Hematopoietic multipotent progenitor cell (in vitro differentiated cells): ENCODE results near the gene WNT7B. TPM values are rescaled to one million over a fixed set of nuclear protein-coding genes. Genes with fewer than 3 reads are reported as not detected.

Experiments
- DNase-seq, 3 donors: peaks; one replicate each; pipeline ENCODE4 v3.0.0-alpha.2; 2011 to 2015; ENCODE audit warnings: low read depth in 2 of 3, low spot score in 2 of 3
- total RNA-seq: library from RNA; depleted of rRNA; stranded (reverse); fragments of >200 nt; gene quantifications from one replicate; pipeline ENCODE4 v1.2.3, GENCODE V29; 2012

Gene WNT7B
- total RNA-seq, 1 donor = under 0.01 TPM

GRCh38 chr22:45997077-45997776 lies 20.3 kb upstream of the WNT7B start:
- DNase-seq = peak in 2 of 3 donors; percentile 84 to 90

DNA sequence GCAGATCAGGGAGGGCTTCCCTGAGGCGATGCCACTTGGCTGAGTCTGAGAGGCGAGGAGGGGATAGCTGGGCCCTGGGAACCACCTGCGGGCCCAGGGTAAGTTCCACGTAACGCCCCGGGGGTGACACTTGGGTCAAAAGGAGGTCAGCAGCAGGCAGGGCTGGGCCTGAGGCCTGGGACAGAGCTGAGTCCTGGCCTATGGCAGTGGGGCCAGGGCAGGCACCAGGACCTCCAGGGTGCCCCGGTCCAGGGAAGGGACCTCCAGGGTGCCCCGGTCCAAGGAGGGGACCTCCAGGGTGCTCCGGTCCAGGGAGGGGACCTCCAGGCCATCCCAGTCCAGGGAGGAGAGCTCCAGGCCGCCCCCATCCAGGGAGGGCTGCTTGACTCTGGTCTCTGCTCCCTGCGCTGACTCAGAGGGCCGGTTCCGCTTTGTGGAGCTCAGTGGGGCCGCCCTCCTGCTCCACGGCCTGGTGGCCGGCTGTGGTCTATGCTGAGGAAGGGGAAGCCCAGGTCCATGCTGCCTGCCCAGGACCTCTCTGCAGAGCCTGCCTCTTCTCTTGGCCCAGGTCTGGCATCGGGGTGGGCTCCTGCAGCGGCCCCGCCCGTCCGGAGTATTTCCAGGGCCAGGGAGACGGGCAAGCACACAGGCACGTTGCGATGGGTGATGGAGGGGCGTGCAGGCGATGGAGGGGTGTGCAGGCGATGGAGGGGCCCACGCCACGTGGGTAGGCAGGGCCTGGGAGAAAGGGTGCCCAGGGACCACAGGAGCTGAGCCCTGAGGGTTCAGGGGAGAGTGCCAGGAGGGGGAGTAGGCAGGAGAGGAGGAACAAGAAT lies 19.5 kb upstream of the WNT7B start:
- DNase-seq = peak in 2 of 3 donors; percentile 74 to 75

DNA sequence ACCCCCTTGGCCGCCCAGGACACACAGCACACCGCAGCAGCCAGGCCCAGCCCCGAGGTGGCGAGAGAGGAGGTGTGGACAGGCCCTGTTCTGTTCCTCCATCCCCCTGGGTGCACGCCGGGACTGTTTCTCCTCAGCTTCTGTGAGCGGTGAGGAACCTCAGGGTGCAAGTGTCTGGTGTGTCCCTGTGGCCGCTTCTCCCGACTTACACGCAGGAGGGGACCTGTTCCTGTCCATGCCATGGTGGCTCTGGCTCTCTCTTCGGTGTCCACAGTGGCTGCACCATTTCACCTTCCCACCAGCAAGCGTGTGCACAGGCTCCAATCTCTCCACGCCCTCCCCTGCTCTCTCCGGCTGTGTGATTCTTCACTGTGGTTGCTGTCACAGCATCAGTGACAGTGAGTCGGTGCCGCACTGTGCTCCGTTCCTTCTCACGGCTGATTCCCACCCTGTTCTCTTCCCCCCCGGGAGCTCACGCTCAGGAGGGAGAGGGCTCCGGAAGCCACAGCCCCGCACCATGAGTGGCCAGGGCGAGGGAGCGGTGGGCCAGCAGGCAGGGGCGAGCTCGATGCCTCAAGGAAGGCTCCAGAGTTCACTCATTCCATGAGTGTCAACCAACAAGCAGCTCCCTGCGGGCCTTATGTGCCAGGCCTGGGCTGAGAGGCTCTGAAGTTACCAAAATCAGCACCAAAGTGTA lies 18.6 kb upstream of the WNT7B start:
- no peak for DNase-seq

GRCh38 chr22:45994491-45995404 lies 17.8 kb upstream of the WNT7B start:
- peak in 2 of 3 donors; percentile 61 to 72 for DNase-seq

GRCh38 chr22:45993841-45994240 lies 16.9 kb upstream of the WNT7B start:
- DNase-seq = no peak

DNA sequence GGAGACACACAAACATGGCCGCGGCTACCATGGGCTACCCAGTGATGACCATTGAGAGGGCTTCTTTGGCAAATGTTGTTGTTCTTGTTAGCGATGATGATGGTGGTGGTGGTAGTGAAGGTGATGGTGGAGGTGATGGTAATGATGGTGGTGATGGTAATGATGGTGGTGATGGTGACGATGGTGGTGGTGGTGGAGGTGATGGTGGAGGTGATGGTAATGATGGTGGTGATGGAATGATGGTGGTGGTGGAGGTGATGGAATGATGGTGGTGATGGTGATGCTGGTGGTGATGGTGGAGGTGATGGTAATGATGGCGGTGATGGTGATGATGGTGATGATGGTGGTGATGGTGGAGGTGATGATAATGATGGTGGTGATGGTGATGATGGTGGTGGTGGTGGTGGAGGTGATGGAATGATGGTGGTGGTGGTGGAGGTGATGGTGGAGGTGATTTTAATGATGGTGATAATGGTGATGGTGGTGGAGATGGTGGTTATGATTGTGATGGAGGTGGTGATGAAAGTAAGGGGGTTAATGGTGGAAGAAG lies 16.3 kb upstream of the WNT7B start:
- DNase-seq = no peak

DNA sequence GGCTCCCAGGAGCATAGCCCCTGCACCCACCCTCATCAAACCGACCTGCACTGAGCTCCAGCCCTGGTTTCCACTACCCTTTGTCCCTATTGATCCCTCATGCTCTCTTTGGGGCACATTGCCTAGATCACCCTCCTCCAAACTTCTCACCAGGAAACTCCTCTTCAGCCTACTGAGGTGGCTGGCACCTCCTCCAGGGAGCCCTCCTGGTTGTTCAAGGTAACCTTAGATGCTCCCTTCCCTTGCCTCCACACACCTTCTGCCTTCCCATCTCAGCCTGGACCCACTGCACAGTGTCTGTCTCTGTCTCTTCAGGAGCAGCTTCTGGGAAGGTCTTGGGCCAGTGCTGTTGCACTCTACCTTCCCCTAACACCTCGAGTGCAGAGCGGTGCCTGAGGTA lies 15.8 kb upstream of the WNT7B start:
- no peak for DNase-seq

DNA sequence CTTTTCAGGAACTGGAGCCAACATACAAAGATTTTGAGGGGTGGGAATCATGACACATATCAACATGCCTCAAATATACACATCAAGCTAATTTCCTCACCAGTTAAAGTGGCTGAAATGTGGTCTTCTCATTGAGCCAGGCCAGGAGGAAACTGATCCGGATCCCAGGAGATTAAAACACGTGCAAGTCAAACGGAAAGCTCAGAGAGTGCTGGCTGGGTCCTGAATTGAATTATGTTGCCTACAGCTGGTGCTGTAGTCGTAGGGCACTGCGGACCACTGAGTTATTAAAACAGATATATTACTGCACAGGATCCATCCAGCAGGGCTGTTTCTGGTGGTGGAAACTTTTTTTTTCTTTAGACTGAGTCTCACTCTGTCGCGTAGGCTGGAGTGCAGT lies 14.1 kb upstream of the WNT7B start:
- DNase-seq = no peak

DNA sequence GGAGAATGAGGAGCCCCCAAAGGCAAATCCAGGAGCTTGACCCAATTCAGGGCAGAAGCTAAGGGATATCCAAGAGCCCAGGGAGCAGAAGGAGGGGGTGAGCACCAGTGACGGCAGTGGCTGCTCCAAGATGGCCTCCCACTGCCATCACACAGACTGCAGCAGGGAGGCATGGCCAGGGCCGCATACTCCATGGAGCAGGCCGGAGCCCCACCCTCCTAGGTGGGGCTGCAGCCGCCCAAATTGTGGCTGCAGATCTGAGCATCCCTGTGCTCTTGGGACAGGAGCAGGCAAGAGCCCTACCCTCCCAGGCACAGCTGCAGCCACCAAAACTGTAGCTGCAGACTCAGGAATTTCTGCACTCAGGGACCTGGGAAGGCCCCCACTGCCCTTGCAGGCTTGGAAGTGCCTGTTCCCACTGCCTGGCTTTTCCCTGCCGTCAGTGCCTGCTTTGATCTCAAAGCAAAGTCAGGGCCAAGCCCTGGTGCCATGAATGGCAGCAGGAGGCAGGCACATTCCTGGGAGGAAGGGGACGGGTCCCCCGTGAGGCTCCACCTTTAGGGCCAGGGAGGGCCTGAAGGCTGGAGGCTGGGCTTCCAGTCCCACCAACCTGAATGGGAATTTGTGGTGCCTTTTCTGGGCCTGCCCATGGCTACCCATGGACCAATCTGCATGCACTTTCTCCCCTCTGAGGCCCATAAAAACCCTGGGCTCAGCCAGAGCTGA lies 10.3 kb upstream of the WNT7B start:
- DNase-seq = no peak

DNA sequence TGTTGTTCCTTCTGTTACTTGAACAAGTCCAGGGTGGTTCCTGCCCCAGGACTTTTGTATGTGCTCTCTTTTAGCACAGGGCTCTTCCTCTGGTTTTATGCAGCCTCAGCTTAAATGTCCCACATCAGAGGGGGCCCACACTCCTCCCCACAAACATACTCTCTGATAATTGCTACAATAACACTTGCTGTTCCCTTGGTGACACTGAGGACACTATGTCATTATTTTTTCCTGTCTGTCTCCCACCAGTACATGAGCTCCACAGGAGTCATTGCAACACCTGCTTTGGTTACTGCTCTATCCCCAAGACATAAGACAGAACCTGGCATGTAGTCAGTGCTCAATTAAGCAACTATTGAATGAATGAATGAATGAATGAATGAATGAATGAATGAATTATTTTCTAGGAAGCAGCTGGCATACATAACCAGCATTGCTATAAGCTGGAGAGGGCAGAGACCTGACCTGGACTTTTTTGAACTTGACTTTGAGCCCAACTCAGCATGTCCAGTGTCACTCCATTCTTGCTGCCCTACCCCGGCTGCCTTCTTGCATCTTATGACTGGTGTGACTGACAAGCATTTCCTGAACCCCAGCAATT lies 7.5 kb upstream of the WNT7B start:
- DNase-seq = peak in 1 of 3 donors; percentile 43

DNA sequence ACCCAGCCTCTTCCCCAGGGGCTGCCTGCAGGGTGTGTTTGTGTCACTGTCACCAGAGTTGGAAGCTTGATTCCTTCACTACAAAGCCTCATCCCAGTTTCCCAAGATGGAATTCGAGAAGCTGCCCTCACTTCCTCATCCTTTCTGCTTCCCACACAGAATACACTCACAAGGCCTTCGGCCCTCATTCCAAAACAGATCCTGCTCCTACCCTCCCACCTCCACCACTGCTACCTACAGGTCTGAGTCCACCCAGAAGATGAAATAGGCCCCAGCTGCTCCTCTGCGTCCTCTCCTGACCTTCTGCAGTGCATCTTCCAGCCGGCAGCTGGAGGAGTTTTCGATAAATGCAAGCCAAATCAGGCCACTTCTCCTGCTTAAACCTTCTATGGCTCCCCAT lies 6.8 kb upstream of the WNT7B start:
- DNase-seq = no peak

DNA sequence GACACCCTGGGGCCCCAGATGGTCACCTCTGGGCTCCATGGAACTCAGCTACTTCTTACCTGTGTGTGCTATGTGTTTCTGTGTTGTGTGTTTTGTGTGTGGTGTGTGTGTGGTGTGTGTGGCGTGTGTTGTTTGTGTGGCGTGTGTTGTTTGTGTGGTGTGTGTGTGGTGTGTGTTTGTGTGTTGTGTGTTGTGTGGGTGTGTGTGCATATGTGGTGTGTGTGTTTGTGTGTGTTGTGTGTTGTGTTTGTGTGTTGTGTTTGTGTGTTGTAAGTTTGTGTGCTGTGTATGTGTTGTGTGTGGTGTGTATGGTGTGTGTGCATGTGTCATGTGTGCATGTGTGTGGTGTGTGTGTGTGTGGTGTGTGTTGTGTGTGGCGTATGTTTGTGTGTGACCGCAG lies 3.8 kb upstream of the WNT7B start:
- DNase-seq = peak in 1 of 3 donors; percentile 28

DNA sequence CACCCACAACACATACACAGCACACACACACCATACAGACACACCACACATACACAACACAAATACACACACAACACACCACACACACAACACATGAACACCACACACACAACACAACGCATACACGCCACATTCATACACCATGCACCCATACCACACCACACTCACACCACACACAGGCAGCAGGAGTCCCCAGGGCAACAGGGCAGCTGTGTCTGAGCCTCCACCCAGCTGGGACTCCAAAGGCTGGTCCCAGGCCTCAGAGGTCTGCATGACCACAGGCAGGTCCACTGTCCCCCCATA lies 3.3 kb upstream of the WNT7B start:
- DNase-seq = peak in 1 of 3 donors; percentile 26

- no peak for DNase-seq
Observed at GRCh38 chr22:45978275-45978713, 1.3 kb upstream of the WNT7B start.

DNA sequence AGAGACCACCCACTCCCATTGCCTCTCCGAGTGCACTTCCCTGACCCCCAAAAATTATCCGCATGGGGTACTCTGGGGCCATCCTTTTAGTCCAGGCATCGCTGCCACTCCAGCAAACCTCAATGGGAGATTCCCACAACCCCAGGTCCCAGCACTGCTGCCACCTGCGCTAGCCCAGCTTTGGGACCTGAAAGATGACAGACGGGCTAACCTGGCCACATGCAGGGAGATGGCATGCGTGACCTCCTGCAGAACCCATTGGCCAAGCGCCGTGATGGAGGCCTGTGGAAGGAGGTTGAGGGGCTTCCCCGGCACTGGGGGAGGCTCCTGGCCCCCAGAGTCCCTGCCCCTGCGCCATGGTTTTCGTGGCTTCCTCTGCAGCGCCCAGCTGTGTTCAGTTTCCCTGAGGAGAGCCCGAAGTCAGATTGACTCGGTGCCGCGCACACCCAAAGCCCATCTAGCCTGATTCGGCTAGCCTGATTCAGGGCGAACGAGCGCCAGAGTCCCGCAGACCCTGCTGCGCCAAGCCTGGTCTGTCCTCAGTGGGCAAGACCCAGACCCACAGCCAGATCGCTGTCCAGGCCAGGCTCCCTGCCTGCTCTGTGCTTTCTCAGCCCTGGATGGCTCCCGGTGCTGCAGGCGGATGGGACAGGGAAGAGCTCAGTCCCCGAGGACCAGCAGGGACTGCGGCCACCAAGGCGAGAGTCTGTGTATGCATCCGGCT lies 751 bp upstream of the WNT7B start:
- no peak for DNase-seq

DNA sequence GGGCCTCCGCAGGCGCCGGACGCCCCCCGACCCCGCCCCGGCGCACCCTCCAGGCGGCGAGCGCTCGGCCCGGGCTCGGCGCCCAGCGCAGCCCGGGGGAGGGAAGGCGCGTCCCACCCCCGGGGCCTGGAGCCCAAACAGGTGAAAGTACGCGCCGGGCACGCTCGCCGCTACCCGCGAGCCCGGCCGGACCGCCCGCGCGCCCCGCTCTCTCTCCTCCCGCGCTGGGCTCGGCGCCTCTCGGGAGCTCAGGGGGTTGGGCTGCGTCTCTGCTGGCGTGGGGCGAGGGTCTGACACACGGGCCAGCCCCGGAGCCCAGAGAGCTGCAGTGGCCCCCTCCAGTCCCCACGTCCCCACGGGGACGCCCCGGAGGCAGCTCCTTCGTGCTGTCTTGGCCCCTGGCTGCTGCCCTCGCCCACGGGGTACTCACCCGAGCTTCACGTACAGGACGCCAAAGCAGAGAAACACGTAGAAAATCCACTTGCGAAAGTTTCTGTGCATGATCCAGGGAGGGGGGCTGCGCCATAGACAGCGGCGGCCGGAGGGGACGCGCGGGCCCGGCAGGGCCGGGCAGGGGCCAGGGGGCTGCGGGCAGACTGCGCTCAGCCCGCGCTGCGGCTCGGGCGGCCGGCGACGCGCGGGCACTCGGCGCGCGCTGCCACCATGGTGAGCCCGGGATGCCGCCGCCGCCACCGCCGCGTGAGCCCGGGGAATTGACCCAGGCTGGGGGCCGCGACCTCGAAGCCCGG lies 534 bp downstream of the WNT7B start:
- no peak for DNase-seq

DNA sequence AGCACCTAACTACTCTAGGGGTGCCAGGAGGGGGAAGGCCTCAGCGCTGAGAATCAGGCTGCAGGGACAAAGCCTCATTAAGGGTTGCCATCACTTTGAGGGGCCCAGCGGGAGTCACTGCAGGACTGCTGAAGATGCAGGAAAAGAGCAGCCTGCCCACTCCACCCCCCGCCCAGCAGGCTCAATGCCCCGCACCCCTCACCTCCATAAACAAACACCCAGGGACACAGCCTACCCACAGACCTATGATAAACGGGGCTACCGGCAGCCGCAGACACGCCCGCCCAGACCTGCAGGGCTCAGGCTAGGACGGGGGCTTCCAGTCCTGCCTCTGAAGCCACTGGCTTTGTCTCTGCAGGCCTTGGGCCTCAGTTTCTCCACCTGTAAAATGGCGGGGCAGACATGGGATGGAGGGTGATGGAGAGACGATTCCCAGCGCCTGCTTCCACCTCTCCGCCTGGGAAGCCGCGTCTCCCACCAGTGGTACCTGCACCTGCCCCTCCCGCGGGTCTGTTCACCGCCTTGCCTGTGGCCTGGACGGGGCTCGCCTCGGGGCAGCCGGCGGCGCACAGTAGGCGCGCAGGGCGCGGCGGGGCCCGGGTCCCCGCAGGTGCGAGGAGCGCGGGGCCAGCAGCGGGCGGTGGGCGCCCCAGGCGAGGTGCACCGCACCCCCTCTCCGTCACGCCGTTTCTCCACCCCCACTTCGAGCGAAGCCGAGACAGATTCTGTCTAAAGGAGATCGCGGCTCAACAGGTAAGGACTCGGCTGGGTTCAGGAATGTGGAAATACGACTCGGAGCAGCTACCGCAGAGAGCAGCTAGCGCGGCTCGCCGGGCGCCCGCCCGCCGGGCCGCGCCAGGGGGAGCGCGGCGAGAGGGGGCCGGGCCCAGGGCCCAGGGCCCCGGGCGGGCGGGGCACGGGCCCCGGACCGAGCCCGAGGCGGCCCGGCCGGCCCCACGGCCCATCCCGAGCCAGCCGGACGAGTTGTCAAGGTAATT lies 1.5 kb downstream of the WNT7B start:
- no peak for DNase-seq
